K562 (cell line): ENCODE measurements around the gene RDH11. TPM values are rescaled to one million over a fixed set of nuclear protein-coding genes. Genes with fewer than 3 reads are reported as not detected.

Experiments
- COPS2 ChIP-seq: fragments of 450-650 bp; conservative IDR thresholded peaks from 2 replicates; pipeline ENCODE4 v1.6.1; 2016; ENCODE audit warnings: mild to moderate bottlenecking, moderate library complexity
- CUX1 ChIP-seq: fragments of 200-800 bp; sonication (Bioruptor generic); IDR thresholded peaks from 2 replicates; pipeline ENCODE4 v1.6.1; 2016; ENCODE audit warnings: missing genetic modification characterization, missing compliant biosample characterization
- ESRRB ChIP-seq: fragments of 250-450 bp; sonication (Bioruptor Pico); IDR thresholded peaks from 2 replicates; pipeline ENCODE4 v1.5.0; 2020; ENCODE audit warnings: mild to moderate bottlenecking, moderate library complexity, borderline replicate concordance
- HDAC6 ChIP-seq: IDR thresholded peaks from 2 replicates; pipeline ENCODE4 v1.6.1; 2012; ENCODE audit warnings: low read depth, mild to moderate bottlenecking, control low read depth, inconsistent platforms, low read length, moderate library complexity
- HMG20B ChIP-seq: fragments of 250-450 bp; sonication (Bioruptor Pico); IDR thresholded peaks from 2 replicates; pipeline ENCODE4 v1.5.0; 2021; ENCODE audit warnings: mild to moderate bottlenecking
- IRF2 ChIP-seq: sonication (generic); formaldehyde crosslinking; IDR thresholded peaks from 2 replicates; pipeline ENCODE4 v1.8.1; 2022; ENCODE audit warnings: mild to moderate bottlenecking, missing genetic modification reagents
- KLF6 ChIP-seq: fragments of 250-450 bp; sonication (Bioruptor Pico); IDR thresholded peaks from 2 replicates; pipeline ENCODE4 v1.4.0; 2020; ENCODE audit warnings: mild to moderate bottlenecking, moderate library complexity, borderline replicate concordance
- NR4A1 ChIP-seq, 2 experiments: fragments of 250-450 bp in 1 of 2; fragments of 450-650 bp in 1 of 2; sonication (Bioruptor Pico) in 1 of 2; IDR thresholded peaks; 2 replicates each; pipeline versions ENCODE4 v1.4.0 to v1.6.1; 2016 to 2020; ENCODE audit warnings: mild to moderate bottlenecking in 2 of 2, missing compliant biosample characterization in 1 of 2, missing genetic modification characterization in 1 of 2, moderate library complexity in 1 of 2
- PHB ChIP-seq: fragments of 250-450 bp; sonication (Bioruptor Pico); IDR thresholded peaks from 2 replicates; pipeline ENCODE4 v1.5.0; 2021
- POLR3A ChIP-seq: IDR thresholded peaks from 2 replicates; pipeline ENCODE4 v1.6.1; 2011; ENCODE audit warnings: borderline replicate concordance, mild to moderate bottlenecking, moderate library complexity; ENCODE audit not compliant: insufficient read length, insufficient read depth; ENCODE audit errors: extremely low read depth
- USF2 ChIP-seq: sonication (generic); formaldehyde crosslinking; IDR thresholded peaks from 2 replicates; pipeline ENCODE4 v1.5.0; 2020; ENCODE audit warnings: missing genetic modification reagents
- ZNF263 ChIP-seq: sonication (generic); formaldehyde crosslinking; IDR thresholded peaks from 2 replicates; pipeline ENCODE4 v1.8.0; 2022; ENCODE audit warnings: mild to moderate bottlenecking, missing genetic modification reagents, borderline replicate concordance
- ZNF780A ChIP-seq: fragments of 250-450 bp; sonication (Bioruptor Pico); IDR thresholded peaks from 2 replicates; pipeline ENCODE4 v1.5.0; 2021; ENCODE audit warnings: mild to moderate bottlenecking
- polyA plus RNA-seq, 8 experiments: library from polyadenylated mRNA; depleted of rRNA in 4 of 8; stranded (reverse) in 5 of 8; unstranded in 3 of 8; fragments of >200 nt; fragmentation: Nextera tagmentation in 2 of 8; fragmentation: Illumina TruSeq in 1 of 8; extraction: Ambion mirVana in 2 of 8; extraction: Trizol in 1 of 8; gene quantifications; 2 replicates each; pipeline versions ENCODE4 v1.2.1 to v1.2.3, GENCODE V29; 2011 to 2014; ENCODE audit warnings: inconsistent platforms in 1 of 8, missing spikeins in 1 of 8
- total RNA-seq, 7 experiments: library from RNA; depleted of rRNA in 6 of 7; stranded (reverse); fragments of >200 nt in 6 of 7; fragmentation: Illumina TruSeq in 2 of 7; extraction: Trizol in 2 of 7; gene quantifications; 2 replicates each; pipeline versions ENCODE4 v1.2.1 to v1.2.3, GENCODE V29; 2011 to 2021; ENCODE audit warnings: low replicate concordance in 1 of 7
- TF ChIP-seq, protein P1 (sequence below): fragments of 450-650 bp; formaldehyde crosslinking; IDR thresholded peaks from 2 replicates; pipeline ENCODE4 v1.4.0; 2020; ENCODE audit warnings: mild to moderate bottlenecking, moderate library complexity
- TF ChIP-seq, protein P2 (sequence below): sonication (generic); formaldehyde crosslinking; IDR thresholded peaks from 2 replicates; pipeline ENCODE4 v1.8.0; 2023; ENCODE audit warnings: mild to moderate bottlenecking, missing genetic modification reagents

RDH11 gene
- total and polyA plus RNA-seq, 9 of the 15 experiments (the other 6 are each of a cell fraction or from before 2014, with no cell fraction given): 50.6 to 172 (median 70.5) TPM

GRCh38 chr14:67674139-67674479 is 21.5 kb downstream of the RDH11 start (continued):
- TF ChIP-seq ESRRB (CRISPR knock-in tag): no peak
- TF ChIP-seq, protein P1, sequence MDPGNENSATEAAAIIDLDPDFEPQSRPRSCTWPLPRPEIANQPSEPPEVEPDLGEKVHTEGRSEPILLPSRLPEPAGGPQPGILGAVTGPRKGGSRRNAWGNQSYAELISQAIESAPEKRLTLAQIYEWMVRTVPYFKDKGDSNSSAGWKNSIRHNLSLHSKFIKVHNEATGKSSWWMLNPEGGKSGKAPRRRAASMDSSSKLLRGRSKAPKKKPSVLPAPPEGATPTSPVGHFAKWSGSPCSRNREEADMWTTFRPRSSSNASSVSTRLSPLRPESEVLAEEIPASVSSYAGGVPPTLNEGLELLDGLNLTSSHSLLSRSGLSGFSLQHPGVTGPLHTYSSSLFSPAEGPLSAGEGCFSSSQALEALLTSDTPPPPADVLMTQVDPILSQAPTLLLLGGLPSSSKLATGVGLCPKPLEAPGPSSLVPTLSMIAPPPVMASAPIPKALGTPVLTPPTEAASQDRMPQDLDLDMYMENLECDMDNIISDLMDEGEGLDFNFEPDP: no peak
- no peak for TF ChIP-seq NR4A1 (CRISPR knock-in tag; IDR thresholded peaks at IDR 0.05)
- TF ChIP-seq NR4A1 (tag; IDR thresholded peaks at IDR 0.05): no peak
- no peak for TF ChIP-seq COPS2
- no peak for TF ChIP-seq IRF2 (CRISPR knock-in tag)
- no peak for TF ChIP-seq HMG20B (CRISPR knock-in tag)
- TF ChIP-seq CUX1 (CRISPR knock-in tag): no peak
- TF ChIP-seq HDAC6: no peak
- TF ChIP-seq USF2 (CRISPR knock-in tag): no peak
- no peak for TF ChIP-seq KLF6 (CRISPR knock-in tag)
- TF ChIP-seq ZNF780A (CRISPR knock-in tag): no peak
- TF ChIP-seq, protein P2, sequence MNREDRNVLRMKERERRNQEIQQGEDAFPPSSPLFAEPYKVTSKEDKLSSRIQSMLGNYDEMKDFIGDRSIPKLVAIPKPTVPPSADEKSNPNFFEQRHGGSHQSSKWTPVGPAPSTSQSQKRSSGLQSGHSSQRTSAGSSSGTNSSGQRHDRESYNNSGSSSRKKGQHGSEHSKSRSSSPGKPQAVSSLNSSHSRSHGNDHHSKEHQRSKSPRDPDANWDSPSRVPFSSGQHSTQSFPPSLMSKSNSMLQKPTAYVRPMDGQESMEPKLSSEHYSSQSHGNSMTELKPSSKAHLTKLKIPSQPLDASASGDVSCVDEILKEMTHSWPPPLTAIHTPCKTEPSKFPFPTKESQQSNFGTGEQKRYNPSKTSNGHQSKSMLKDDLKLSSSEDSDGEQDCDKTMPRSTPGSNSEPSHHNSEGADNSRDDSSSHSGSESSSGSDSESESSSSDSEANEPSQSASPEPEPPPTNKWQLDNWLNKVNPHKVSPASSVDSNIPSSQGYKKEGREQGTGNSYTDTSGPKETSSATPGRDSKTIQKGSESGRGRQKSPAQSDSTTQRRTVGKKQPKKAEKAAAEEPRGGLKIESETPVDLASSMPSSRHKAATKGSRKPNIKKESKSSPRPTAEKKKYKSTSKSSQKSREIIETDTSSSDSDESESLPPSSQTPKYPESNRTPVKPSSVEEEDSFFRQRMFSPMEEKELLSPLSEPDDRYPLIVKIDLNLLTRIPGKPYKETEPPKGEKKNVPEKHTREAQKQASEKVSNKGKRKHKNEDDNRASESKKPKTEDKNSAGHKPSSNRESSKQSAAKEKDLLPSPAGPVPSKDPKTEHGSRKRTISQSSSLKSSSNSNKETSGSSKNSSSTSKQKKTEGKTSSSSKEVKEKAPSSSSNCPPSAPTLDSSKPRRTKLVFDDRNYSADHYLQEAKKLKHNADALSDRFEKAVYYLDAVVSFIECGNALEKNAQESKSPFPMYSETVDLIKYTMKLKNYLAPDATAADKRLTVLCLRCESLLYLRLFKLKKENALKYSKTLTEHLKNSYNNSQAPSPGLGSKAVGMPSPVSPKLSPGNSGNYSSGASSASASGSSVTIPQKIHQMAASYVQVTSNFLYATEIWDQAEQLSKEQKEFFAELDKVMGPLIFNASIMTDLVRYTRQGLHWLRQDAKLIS (CRISPR knock-in tag): 0 out of 2 replicates have a peak, but pooled peaks have one; percentile 18
- no peak for TF ChIP-seq PHB
- peak; percentile 39; the same call in 1 of the 2 replicates for TF ChIP-seq ZNF263 (CRISPR knock-in tag)
- TF ChIP-seq POLR3A: no peak
